HepG2 (cell line): ENCODE measurements around the gene GABARAPL2. TPM values are rescaled to one million over a fixed set of nuclear protein-coding genes. Genes with fewer than 3 reads are reported as not detected.

Source experiments
- AGO2 ChIP-seq: fragments of 200-400 bp; formaldehyde crosslinking; optimal IDR thresholded peaks from 2 replicates; pipeline ENCODE3; 2017; ENCODE audit warnings: mild to moderate bottlenecking, low read depth, low read length, moderate library complexity
- HDAC6 ChIP-seq: fragments of 200-600 bp; sonication (generic); IDR thresholded peaks from 2 replicates; pipeline ENCODE4 v1.7.0; 2017; ENCODE audit warnings: mild to moderate bottlenecking, antibody characterized with exemption, low read length, low read depth
- HMG20A ChIP-seq: IDR thresholded peaks from 2 replicates; pipeline ENCODE4 v1.6.1; 2016; ENCODE audit warnings: borderline replicate concordance
- KAT7 ChIP-seq: IDR thresholded peaks from 2 replicates; pipeline ENCODE4 v1.6.1; 2018; ENCODE audit warnings: borderline replicate concordance, missing compliant biosample characterization
- MED8 ChIP-seq: sonication (generic); formaldehyde crosslinking; IDR thresholded peaks from 2 replicates; pipeline ENCODE4 v1.8.1; 2023; ENCODE audit warnings: mild to moderate bottlenecking, missing genetic modification reagents; ENCODE audit not compliant: insufficient replicate concordance
- MTF1 ChIP-seq: sonication (generic); formaldehyde crosslinking; IDR thresholded peaks from 2 replicates; pipeline ENCODE4 v1.5.0; 2020; ENCODE audit warnings: missing genetic modification reagents
- NBN ChIP-seq: fragments of 450-650 bp; conservative IDR thresholded peaks from 2 replicates; pipeline ENCODE4 v1.6.1; 2017
- NPAS2 ChIP-seq: sonication (generic); formaldehyde crosslinking; IDR thresholded peaks from 2 replicates; pipeline ENCODE4 v1.8.0; 2022; ENCODE audit warnings: mild to moderate bottlenecking, missing genetic modification reagents, borderline replicate concordance
- SKI ChIP-seq: fragments of 450-650 bp; IDR thresholded peaks from one replicate; pipeline ENCODE4 v1.6.1; 2018; ENCODE audit warnings: mild to moderate bottlenecking; ENCODE audit not compliant: partially characterized antibody
- SRF ChIP-seq: IDR thresholded peaks from 2 replicates; pipeline ENCODE4 v1.6.1; 2011; ENCODE audit warnings: mild to moderate bottlenecking, low read depth, low read length, moderate library complexity
- TBL1XR1 ChIP-seq: fragments of 150-350 bp; IDR thresholded peaks from 2 replicates; pipeline ENCODE4 v1.6.1; 2014; ENCODE audit warnings: borderline replicate concordance, low read length; ENCODE audit not compliant: partially characterized antibody
- TCF7 ChIP-seq: sonication (generic); IDR thresholded peaks from 2 replicates; pipeline ENCODE4 v1.6.1; 2016; ENCODE audit warnings: antibody characterized with exemption, low read depth
- polyA plus RNA-seq, 8 experiments: library from polyadenylated mRNA; depleted of rRNA in 3 of 8; stranded (reverse) in 7 of 8; unstranded in 1 of 8; fragments of >200 nt; fragmentation: Illumina TruSeq in 4 of 8; extraction: Trizol in 4 of 8; gene quantifications; 2 replicates each; pipeline versions ENCODE4 v1.2.1 to v1.2.3, GENCODE V29; 2011 to 2016; ENCODE audit warnings: low read depth in 4 of 8, missing spikeins in 1 of 8, mixed read lengths in 1 of 8; ENCODE audit not compliant: insufficient read depth in 1 of 8
- total RNA-seq, 5 experiments: library from RNA; depleted of rRNA; stranded (reverse); fragments of >200 nt; fragmentation: Illumina TruSeq; extraction: Trizol; gene quantifications; 2 replicates each; pipeline ENCODE4 v1.2.3, GENCODE V29; 2016; ENCODE audit warnings: low read depth in 1 of 5
- TF ChIP-seq, protein P1 (sequence below): IDR thresholded peaks from 2 replicates; pipeline ENCODE4 v1.6.1; 2016; ENCODE audit warnings: missing biosample characterization, missing genetic modification reagents, low read depth
- TF ChIP-seq, protein P2 (sequence below): sonication (generic); formaldehyde crosslinking; IDR thresholded peaks from 2 replicates; pipeline ENCODE4 v1.4.0; 2020; ENCODE audit warnings: low read depth, missing genetic modification reagents
- TF ChIP-seq, protein P3 (sequence below): sonication (generic); formaldehyde crosslinking; IDR thresholded peaks from 2 replicates; pipeline ENCODE4 v1.8.1; 2022; ENCODE audit warnings: low read depth, mild to moderate bottlenecking, missing genetic modification reagents
- TF ChIP-seq, protein P4 (sequence below): sonication (generic); formaldehyde crosslinking; IDR thresholded peaks from 2 replicates; pipeline ENCODE4 v1.4.0; 2020; ENCODE audit warnings: mild to moderate bottlenecking, missing genetic modification reagents
- TF ChIP-seq, protein P5 (sequence below): sonication (generic); formaldehyde crosslinking; IDR thresholded peaks from 2 replicates; pipeline ENCODE4 v1.4.0; 2020; ENCODE audit warnings: missing genetic modification reagents; ENCODE audit errors: not compliant biosample characterization

GABARAPL2 gene
- total and polyA plus RNA-seq, 2 of the 13 experiments (the other 11 are each of a cell fraction or from before 2014, with no cell fraction given), result 76.4 to 83.0 TPM

DNA sequence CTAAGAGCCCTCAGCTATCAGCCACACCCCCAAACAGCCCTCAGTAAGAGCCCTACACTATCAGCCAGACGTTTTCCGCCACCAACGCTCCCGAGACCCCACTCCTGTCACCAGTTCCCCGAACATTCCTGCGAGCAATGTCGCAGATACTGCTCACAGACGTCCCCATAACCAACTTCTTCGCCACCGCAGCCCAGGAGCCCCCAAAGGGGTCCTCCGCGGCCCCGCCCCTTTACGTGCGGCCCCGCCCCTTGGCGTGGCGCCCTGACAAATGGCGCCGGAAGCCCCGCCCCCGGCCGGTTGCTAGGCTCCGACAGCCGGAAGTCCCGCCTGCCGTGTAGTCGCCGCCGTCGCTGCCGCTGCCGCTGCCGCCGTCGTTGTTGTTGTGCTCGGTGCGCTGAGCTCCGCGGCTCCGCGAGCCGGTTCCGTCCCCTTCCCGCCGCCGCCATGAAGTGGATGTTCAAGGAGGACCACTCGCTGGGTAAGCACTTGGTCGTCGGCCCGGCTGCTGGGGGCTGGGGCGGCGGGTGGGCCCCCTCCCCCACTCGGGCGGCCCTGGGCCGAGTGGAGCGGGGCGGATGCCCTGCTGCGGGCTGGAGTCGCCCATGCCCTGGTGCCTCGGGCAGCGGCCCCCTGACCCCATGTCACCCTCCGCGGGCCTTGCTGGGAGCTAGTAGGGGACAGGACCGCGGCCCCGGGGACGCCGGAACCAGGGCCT lies at the start of gene GABARAPL2 (continued):
- TF ChIP-seq, protein P1, sequence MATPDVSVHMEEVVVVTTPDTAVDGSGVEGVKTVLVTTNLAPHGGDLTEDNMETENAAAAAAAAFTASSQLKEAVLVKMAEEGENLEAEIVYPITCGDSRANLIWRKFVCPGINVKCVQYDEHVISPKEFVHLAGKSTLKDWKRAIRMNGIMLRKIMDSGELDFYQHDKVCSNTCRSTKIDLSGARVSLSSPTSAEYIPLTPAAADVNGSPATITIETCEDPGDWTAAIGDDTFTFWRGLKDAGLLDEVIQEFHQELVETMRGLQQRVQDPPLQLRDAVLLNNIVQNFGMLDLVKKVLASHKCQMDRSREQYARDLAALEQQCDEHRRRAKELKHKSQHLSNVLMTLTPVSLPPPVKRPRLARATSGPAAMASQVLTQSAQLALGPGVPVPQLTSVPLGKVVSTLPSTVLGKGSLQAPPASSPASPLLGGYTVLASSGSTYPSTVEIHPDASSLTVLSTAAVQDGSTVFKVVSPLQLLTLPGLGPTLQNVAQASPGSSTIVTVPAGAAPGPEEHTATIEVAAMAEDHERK (CRISPR knock-in tag), result 0 out of 2 replicates have a peak, but pooled peaks have one; percentile 46
- TF ChIP-seq TCF7 (no peak), AGO2 (peak; percentile 91), HMG20A (0 out of 2 replicates have a peak, but pooled peaks have one; percentile 28), KAT7 (CRISPR knock-in tag) (peak; percentile 95), MTF1 (CRISPR knock-in tag) (no peak), SRF (no peak), NPAS2 (CRISPR knock-in tag) (no peak), NBN (no peak), HDAC6 (no peak), TBL1XR1 (no peak), SKI (peak; percentile 6), MED8 (no peak)
- TF ChIP-seq, protein P2, sequence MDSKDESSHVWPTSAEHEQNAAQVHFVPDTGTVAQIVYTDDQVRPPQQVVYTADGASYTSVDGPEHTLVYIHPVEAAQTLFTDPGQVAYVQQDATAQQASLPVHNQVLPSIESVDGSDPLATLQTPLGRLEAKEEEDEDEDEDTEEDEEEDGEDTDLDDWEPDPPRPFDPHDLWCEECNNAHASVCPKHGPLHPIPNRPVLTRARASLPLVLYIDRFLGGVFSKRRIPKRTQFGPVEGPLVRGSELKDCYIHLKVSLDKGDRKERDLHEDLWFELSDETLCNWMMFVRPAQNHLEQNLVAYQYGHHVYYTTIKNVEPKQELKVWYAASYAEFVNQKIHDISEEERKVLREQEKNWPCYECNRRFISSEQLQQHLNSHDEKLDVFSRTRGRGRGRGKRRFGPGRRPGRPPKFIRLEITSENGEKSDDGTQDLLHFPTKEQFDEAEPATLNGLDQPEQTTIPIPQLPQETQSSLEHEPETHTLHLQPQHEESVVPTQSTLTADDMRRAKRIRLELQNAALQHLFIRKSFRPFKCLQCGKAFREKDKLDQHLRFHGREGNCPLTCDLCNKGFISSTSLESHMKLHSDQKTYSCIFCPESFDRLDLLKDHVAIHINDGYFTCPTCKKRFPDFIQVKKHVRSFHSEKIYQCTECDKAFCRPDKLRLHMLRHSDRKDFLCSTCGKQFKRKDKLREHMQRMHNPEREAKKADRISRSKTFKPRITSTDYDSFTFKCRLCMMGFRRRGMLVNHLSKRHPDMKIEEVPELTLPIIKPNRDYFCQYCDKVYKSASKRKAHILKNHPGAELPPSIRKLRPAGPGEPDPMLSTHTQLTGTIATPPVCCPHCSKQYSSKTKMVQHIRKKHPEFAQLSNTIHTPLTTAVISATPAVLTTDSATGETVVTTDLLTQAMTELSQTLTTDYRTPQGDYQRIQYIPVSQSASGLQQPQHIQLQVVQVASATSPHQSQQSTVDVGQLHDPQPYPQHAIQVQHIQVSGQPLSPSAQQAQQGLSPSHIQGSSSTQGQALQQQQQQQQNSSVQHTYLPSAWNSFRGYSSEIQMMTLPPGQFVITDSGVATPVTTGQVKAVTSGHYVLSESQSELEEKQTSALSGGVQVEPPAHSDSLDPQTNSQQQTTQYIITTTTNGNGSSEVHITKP (CRISPR knock-in tag), result no peak
- TF ChIP-seq, protein P3, sequence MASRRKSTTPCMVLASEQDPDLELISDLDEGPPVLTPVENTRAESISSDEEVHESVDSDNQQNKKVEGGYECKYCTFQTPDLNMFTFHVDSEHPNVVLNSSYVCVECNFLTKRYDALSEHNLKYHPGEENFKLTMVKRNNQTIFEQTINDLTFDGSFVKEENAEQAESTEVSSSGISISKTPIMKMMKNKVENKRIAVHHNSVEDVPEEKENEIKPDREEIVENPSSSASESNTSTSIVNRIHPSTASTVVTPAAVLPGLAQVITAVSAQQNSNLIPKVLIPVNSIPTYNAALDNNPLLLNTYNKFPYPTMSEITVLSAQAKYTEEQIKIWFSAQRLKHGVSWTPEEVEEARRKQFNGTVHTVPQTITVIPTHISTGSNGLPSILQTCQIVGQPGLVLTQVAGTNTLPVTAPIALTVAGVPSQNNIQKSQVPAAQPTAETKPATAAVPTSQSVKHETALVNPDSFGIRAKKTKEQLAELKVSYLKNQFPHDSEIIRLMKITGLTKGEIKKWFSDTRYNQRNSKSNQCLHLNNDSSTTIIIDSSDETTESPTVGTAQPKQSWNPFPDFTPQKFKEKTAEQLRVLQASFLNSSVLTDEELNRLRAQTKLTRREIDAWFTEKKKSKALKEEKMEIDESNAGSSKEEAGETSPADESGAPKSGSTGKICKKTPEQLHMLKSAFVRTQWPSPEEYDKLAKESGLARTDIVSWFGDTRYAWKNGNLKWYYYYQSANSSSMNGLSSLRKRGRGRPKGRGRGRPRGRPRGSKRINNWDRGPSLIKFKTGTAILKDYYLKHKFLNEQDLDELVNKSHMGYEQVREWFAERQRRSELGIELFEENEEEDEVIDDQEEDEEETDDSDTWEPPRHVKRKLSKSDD, result peak; percentile 53; the same call in 1 of the 2 replicates
- TF ChIP-seq, protein P4, sequence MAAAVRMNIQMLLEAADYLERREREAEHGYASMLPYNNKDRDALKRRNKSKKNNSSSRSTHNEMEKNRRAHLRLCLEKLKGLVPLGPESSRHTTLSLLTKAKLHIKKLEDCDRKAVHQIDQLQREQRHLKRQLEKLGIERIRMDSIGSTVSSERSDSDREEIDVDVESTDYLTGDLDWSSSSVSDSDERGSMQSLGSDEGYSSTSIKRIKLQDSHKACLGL (CRISPR knock-in tag), result peak; percentile 41; the same call in 1 of the 2 replicates
- TF ChIP-seq, protein P5, sequence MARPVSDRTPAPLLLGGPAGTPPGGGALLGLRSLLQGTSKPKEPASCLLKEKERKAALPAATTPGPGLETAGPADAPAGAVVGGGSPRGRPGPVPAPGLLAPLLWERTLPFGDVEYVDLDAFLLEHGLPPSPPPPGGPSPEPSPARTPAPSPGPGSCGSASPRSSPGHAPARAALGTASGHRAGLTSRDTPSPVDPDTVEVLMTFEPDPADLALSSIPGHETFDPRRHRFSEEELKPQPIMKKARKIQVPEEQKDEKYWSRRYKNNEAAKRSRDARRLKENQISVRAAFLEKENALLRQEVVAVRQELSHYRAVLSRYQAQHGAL (CRISPR knock-in tag), result peak; percentile 66
